HepG2 (cell line): ENCODE data around the gene GAS2L1. TPM values are rescaled to one million over a fixed set of nuclear protein-coding genes. Genes with fewer than 3 reads are reported as not detected.

Experiments
- ATAC-seq: fragments of 200-7000 bp; cut with Tn5 transposase; 3 replicates; pipeline ENCODE4 v1.9.1; 2020; ENCODE audit warnings: mild to moderate bottlenecking, moderate library complexity
- BruUV-seq: library from RNA; stranded (reverse); fragments of 400-500 nt; replicated peaks from 2 replicates; lab custom pipeline; 2021; lab: Mats Ljungman, UMichigan
- CTCF ChIA-PET: fragments of 300-600 bp; formaldehyde crosslinking; extraction: SDS; loops from one replicate; lab custom pipeline; 2021; ENCODE audit warnings: low total read pairs, inconsistent platforms, low intra/inter-chr PET ratio; lab: Yijun Ruan, JAX
- POLR2A ChIA-PET: fragments of 350-600 bp; sonication (Branson Sonifier 250); formaldehyde crosslinking; loops from one replicate; lab custom pipeline; 2020; ENCODE audit warnings: antibody characterized with exemption, inconsistent platforms; lab: Yijun Ruan, JAX
- DNase-seq: peaks from one replicate; pipeline ENCODE4 v3.0.0-alpha.2; 2015; ENCODE audit warnings: low spot score
- FAIRE-seq: peaks from 3 replicates; lab custom pipeline; 2011; peaks lifted over from hg19 to GRCh38; lab: Jason Lieb, UNC
- H2AFZ ChIP-seq: one replicate; pipeline ENCODE4 v1.6.1; 2011; ENCODE audit warnings: low read length, inconsistent platforms
- H3K27ac ChIP-seq: fragments of 300-600 bp; 3 replicates; pipeline ENCODE4 v1.8.0; 2011; ENCODE audit warnings: mixed run types, mild to moderate bottlenecking, mixed read lengths, low read length, inconsistent platforms; ENCODE audit not compliant: insufficient read depth; ENCODE audit errors: extremely low read length
- H3K27me3 ChIP-seq, 2 experiments: fragments of 200-600 bp in 1 of 2; 2 replicates in 1 of 2; 3 replicates in 1 of 2; pipeline versions ENCODE4 v1.6.0 to v1.8.0; 2011; ENCODE audit warnings: low read length in 2 of 2, mild to moderate bottlenecking in 2 of 2, moderate library complexity in 2 of 2, inconsistent platforms in 1 of 2; ENCODE audit not compliant: insufficient read depth in 2 of 2, control insufficient read depth in 1 of 2
- H3K36me3 ChIP-seq, 2 experiments: fragments of 200-600 bp in 1 of 2; replicated peaks in 1 of 2; 2 replicates in 1 of 2; 3 replicates in 1 of 2; pipeline versions ENCODE4 v1.5.1 to v1.8.0; 2011; ENCODE audit warnings: low read length in 2 of 2, inconsistent platforms in 1 of 2; ENCODE audit not compliant: insufficient read depth in 2 of 2, control insufficient read depth in 1 of 2
- H3K4me1 ChIP-seq: 2 replicates; pipeline ENCODE4 v1.5.1; 2012; ENCODE audit warnings: low read length, inconsistent platforms; ENCODE audit not compliant: insufficient read depth
- H3K4me2 ChIP-seq: 2 replicates; pipeline ENCODE4 v1.6.0; 2011; ENCODE audit warnings: low read depth, low read length, inconsistent platforms
- H3K4me3 ChIP-seq, 3 experiments: fragments of 200-600 bp in 1 of 3; sonication (generic), shearing (Covaris generic) in 1 of 3; replicated peaks in 1 of 3; 2 replicates each; pipeline ENCODE4 v1.5.1; 2011 to 2016; ENCODE audit warnings: low read length in 3 of 3, inconsistent platforms in 2 of 3, low read depth in 2 of 3, mild to moderate bottlenecking in 2 of 3, control low read depth in 1 of 3, mixed read lengths in 1 of 3; ENCODE audit not compliant: insufficient read depth in 1 of 3
- H3K79me2 ChIP-seq: one replicate; pipeline ENCODE4 v1.6.1; 2011; ENCODE audit warnings: low read length, inconsistent platforms; ENCODE audit not compliant: insufficient read depth
- H3K9ac ChIP-seq: 2 replicates; pipeline ENCODE4 v1.6.0; 2011; ENCODE audit warnings: mild to moderate bottlenecking, low read depth, low read length, inconsistent platforms; ENCODE audit not compliant: insufficient read depth
- H3K9me3 ChIP-seq: 2 replicates; pipeline ENCODE4 v1.5.1; 2012; ENCODE audit warnings: mild to moderate bottlenecking, low read length
- H4K20me1 ChIP-seq: 2 replicates; pipeline ENCODE4 v1.6.0; 2011; ENCODE audit warnings: inconsistent platforms, mild to moderate bottlenecking, low read length, moderate library complexity; ENCODE audit not compliant: insufficient read depth
- AGO2 ChIP-seq: fragments of 200-400 bp; formaldehyde crosslinking; optimal IDR thresholded peaks from 2 replicates; pipeline ENCODE3; 2017; ENCODE audit warnings: mild to moderate bottlenecking, low read depth, low read length, moderate library complexity
- NFIC ChIP-seq: IDR thresholded peaks from 2 replicates; pipeline ENCODE4 v1.6.1; 2012; ENCODE audit warnings: mild to moderate bottlenecking, low read length, inconsistent platforms
- SIN3B ChIP-seq: fragments of 150-350 bp; IDR thresholded peaks from 2 replicates; pipeline ENCODE4 v1.6.1; 2014; ENCODE audit warnings: low read length
- SIX4 ChIP-seq: sonication (generic); formaldehyde crosslinking; IDR thresholded peaks from 2 replicates; pipeline ENCODE4 v1.4.0; 2020; ENCODE audit warnings: missing genetic modification reagents
- ZFP82 ChIP-seq: sonication (generic); formaldehyde crosslinking; IDR thresholded peaks from 2 replicates; pipeline ENCODE4 v1.5.1; 2020; ENCODE audit warnings: mild to moderate bottlenecking, missing genetic modification reagents, borderline replicate concordance
- ZMAT3 ChIP-seq: sonication (generic); formaldehyde crosslinking; conservative IDR thresholded peaks from 2 replicates; pipeline ENCODE4 v1.7.0; 2021; ENCODE audit warnings: missing genetic modification reagents
- ZNF253 ChIP-seq: sonication (generic); formaldehyde crosslinking; IDR thresholded peaks from 2 replicates; pipeline ENCODE4 v1.8.0; 2022; ENCODE audit warnings: mild to moderate bottlenecking, missing genetic modification reagents, borderline replicate concordance
- ZNF317 ChIP-seq: sonication (generic); formaldehyde crosslinking; IDR thresholded peaks from 2 replicates; pipeline ENCODE4 v1.5.0; 2020; ENCODE audit warnings: mild to moderate bottlenecking, missing genetic modification reagents
- ZNF329 ChIP-seq: sonication (generic); formaldehyde crosslinking; IDR thresholded peaks from 2 replicates; pipeline ENCODE4 v1.9.0; 2021; ENCODE audit warnings: low read depth, mild to moderate bottlenecking, missing genetic modification reagents
- ZNF335 ChIP-seq: sonication (generic); formaldehyde crosslinking; IDR thresholded peaks from 2 replicates; pipeline ENCODE4 v1.4.0; 2020; ENCODE audit warnings: missing genetic modification reagents
- ZNF550 ChIP-seq: sonication (generic); formaldehyde crosslinking; IDR thresholded peaks from 2 replicates; pipeline ENCODE4 v1.4.0; 2020; ENCODE audit warnings: mild to moderate bottlenecking, missing genetic modification reagents, borderline replicate concordance
- ZNF572 ChIP-seq: sonication (generic); formaldehyde crosslinking; IDR thresholded peaks from 2 replicates; pipeline ENCODE4 v1.5.1; 2020; ENCODE audit warnings: mild to moderate bottlenecking, missing genetic modification reagents
- ZNF792 ChIP-seq: IDR thresholded peaks from 2 replicates; pipeline ENCODE4 v1.6.1; 2016
- WGBS: methylation state at CpG from one replicate; pipeline ENCODE4 v1.1.6; 2017; ENCODE audit warnings: low lambda C conversion rate; 5-methylcytosine and 5-hydroxymethylcytosine counted together
- in situ Hi-C: cut with HindIII; loops from 2 replicates; pipeline ENCODE4 v1.10.0; 2017; ENCODE audit warnings: low pct_unique_long_range_greater_than_20kb; ENCODE audit not compliant: extremely low pct_ligation_motif_present
- intact Hi-C: fragments of 100-400 bp; cut with micrococcal nuclease; formaldehyde crosslinking; loops from one replicate; pipeline ENCODE4 v1.10.0; 2022; ENCODE audit not compliant: unreplicated experiment
- polyA plus RNA-seq, 8 experiments: library from polyadenylated mRNA; depleted of rRNA in 3 of 8; stranded (reverse) in 7 of 8; unstranded in 1 of 8; fragments of >200 nt; fragmentation: Illumina TruSeq in 4 of 8; extraction: Trizol in 4 of 8; gene quantifications; 2 replicates each; pipeline versions ENCODE4 v1.2.1 to v1.2.3, GENCODE V29; 2011 to 2016; ENCODE audit warnings: low read depth in 4 of 8, missing spikeins in 1 of 8, mixed read lengths in 1 of 8; ENCODE audit not compliant: insufficient read depth in 1 of 8
- total RNA-seq, 5 experiments: library from RNA; depleted of rRNA; stranded (reverse); fragments of >200 nt; fragmentation: Illumina TruSeq; extraction: Trizol; gene quantifications; 2 replicates each; pipeline ENCODE4 v1.2.3, GENCODE V29; 2016; ENCODE audit warnings: low read depth in 1 of 5
- TF ChIP-seq, protein P1 (sequence below): sonication (generic); formaldehyde crosslinking; conservative IDR thresholded peaks from 2 replicates; pipeline ENCODE4 v1.4.0; 2020; ENCODE audit warnings: missing genetic modification reagents
- TF ChIP-seq, protein P2 (sequence below): sonication (generic); formaldehyde crosslinking; IDR thresholded peaks from 2 replicates; pipeline ENCODE4 v1.4.0; 2020; ENCODE audit warnings: missing genetic modification reagents, mild to moderate bottlenecking, borderline replicate concordance
- TF ChIP-seq, protein P3 (sequence below): sonication (generic); formaldehyde crosslinking; IDR thresholded peaks from 2 replicates; pipeline ENCODE4 v1.4.0; 2020; ENCODE audit warnings: missing genetic modification reagents
- TF ChIP-seq, protein P4 (sequence below): sonication (generic); formaldehyde crosslinking; IDR thresholded peaks from 2 replicates; pipeline ENCODE4 v1.5.1; 2020; ENCODE audit warnings: missing genetic modification reagents, mild to moderate bottlenecking, borderline replicate concordance

Gene GAS2L1
- total and polyA plus RNA-seq, 2 of the 13 experiments (the other 11 are each of a cell fraction or from before 2014, with no cell fraction given), result 1.8 to 3.3 TPM

DNA sequence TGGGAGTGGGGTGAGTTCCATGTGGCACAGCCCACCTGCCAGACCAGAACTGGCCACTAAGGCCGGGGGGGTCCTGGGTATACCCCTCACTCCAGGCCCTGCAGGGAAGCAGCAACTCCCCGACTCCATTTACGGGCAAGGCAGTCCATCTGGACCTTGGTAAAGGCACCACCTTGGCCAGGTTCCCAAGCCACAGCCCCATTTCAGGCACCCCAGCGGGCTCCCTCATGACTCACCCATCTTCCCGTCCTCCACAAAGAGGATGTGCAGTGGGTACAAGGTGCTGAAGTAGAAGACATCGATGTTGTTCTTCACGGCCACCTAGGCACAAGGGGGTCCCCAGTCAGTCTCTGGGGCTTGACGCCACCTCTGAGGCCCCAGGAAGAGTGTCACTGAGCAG, 24.8 kb downstream of the GAS2L1 start:
- ChIA-PET CTCF (no interaction called here), POLR2A (no interaction called here)
- Histone ChIP-seq H4K20me1 (no peaks in the 10 kb centered on the region), H3K9ac (no peak overlapping the region), H2AFZ (no peak overlapping the region), H3K27ac (no peak overlapping the region), H3K79me2 (no peaks in the 10 kb centered on the region), H3K4me3 (no peak overlapping the region), H3K27me3 (no peaks in the 10 kb centered on the region), H3K4me1 (peaks cover 14% of the 10 kb centered on the region), H3K9me3 (no peaks in the 10 kb centered on the region), H3K36me3 (peaks cover 6 to 20% of the 10 kb centered on the region in 2 experiments), H3K4me2 (no peak overlapping the region)
- in situ Hi-C loops (no loop called here), intact Hi-C loops (no loop called here)
- WGBS, result 98% methylated on average over 6 of the region's 8 CpGs
- TF ChIP-seq AGO2, result peak; percentile 8
- TF ChIP-seq, protein P1, sequence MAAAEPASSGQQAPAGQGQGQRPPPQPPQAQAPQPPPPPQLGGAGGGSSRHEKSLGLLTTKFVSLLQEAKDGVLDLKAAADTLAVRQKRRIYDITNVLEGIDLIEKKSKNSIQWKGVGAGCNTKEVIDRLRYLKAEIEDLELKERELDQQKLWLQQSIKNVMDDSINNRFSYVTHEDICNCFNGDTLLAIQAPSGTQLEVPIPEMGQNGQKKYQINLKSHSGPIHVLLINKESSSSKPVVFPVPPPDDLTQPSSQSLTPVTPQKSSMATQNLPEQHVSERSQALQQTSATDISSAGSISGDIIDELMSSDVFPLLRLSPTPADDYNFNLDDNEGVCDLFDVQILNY (CRISPR knock-in tag), result no peak
- no peak for ATAC-seq
- no peak for FAIRE-seq
- DNase-seq, result no peak
- no TSS peak for BruUV-seq

DNA sequence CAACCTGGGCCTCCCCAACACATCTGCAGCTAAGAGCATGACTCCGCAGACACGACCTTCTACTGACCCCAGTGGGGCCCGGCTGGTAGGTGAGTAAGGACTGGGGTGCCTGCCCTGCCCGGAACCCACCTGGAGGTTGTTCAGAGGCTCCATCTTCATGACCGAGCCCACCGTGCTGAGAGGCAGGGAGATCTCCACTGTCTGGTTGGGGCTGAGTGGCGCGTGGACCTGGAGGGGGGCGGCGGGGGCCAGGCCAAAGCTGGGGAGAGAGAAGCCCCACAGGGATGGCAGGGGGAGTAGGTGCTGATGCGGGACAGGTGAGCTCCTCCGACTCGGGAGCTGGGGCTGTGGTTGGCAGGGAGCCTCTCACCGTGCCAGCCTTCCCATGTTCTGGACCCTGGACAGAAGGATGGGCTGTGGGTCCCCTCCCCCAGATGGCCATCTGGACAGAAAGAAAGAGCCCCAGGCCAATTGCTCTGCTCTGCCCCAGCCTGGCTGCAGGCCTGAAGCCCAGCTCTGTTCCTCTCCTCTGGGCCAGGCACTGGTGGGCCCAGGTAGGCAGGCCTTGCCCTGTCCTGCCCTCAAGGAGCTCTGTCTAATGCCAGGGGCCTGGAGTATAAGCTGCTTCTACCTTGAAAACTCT, 25.3 kb downstream of the GAS2L1 start:
- in situ Hi-C loops, result no loop called here
- 98% methylated on average over 8 of the region's 14 CpGs for WGBS
- H4K20me1 ChIP-seq, result no peaks in the 10 kb centered on the region
- H3K79me2 ChIP-seq, result no peaks in the 10 kb centered on the region
- no peaks in the 10 kb centered on the region for H3K9me3 ChIP-seq
- POLR2A ChIA-PET, result no interaction called here
- DNase-seq, result no peak
- no peak for ATAC-seq
- CTCF ChIA-PET, result no interaction called here
- peaks cover 6 to 21% of the 10 kb centered on the region in 2 experiments for H3K36me3 ChIP-seq
- peaks cover 14% of the 10 kb centered on the region for H3K4me1 ChIP-seq
- no peak for FAIRE-seq
- intact Hi-C loops, result no loop called here
- H3K9ac ChIP-seq, result no peak overlapping the region
- H3K4me2 ChIP-seq, result no peak overlapping the region
- H2AFZ ChIP-seq, result no peak overlapping the region
- H3K4me3 ChIP-seq, result no peak overlapping the region
- BruUV-seq, result no TSS peak
- H3K27ac ChIP-seq, result no peak overlapping the region
- no peaks in the 10 kb centered on the region for H3K27me3 ChIP-seq
- TF ChIP-seq ZNF317 (no peak), ZNF550 (CRISPR knock-in tag) (no peak), ZFP82 (CRISPR knock-in tag) (no peak), ZMAT3 (CRISPR knock-in tag) (no peak), SIX4 (CRISPR knock-in tag) (no peak), ZNF572 (no peak), ZNF792 (no peak), SIN3B (no peak), NFIC (no peak), ZNF335 (CRISPR knock-in tag) (no peak), ZNF329 (CRISPR knock-in tag) (no peak), ZNF253 (CRISPR knock-in tag) (no peak)
- TF ChIP-seq, protein P2, sequence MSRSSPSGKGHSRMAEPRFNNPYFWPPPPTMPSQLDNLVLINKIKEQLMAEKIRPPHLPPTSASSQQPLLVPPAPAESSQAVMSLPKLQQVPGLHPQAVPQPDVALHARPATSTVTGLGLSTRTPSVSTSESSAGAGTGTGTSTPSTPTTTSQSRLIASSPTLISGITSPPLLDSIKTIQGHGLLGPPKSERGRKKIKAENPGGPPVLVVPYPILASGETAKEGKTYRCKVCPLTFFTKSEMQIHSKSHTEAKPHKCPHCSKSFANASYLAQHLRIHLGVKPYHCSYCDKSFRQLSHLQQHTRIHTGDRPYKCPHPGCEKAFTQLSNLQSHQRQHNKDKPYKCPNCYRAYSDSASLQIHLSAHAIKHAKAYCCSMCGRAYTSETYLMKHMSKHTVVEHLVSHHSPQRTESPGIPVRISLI, result no peak
- TF ChIP-seq, protein P3, sequence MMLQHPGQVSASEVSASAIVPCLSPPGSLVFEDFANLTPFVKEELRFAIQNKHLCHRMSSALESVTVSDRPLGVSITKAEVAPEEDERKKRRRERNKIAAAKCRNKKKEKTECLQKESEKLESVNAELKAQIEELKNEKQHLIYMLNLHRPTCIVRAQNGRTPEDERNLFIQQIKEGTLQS (CRISPR knock-in tag), result no peak
- TF ChIP-seq, protein P4, sequence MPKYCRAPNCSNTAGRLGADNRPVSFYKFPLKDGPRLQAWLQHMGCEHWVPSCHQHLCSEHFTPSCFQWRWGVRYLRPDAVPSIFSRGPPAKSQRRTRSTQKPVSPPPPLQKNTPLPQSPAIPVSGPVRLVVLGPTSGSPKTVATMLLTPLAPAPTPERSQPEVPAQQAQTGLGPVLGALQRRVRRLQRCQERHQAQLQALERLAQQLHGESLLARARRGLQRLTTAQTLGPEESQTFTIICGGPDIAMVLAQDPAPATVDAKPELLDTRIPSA (CRISPR knock-in tag), result no peak
